ENCODE data around the gene TP53. TPM values are rescaled to one million over a fixed set of nuclear protein-coding genes. Genes with fewer than 3 reads are reported as not detected.

Gene TP53
- 9.6 TPM for total RNA-seq (ENCODE audit: insufficient read depth, low replicate concordance)

DNA sequence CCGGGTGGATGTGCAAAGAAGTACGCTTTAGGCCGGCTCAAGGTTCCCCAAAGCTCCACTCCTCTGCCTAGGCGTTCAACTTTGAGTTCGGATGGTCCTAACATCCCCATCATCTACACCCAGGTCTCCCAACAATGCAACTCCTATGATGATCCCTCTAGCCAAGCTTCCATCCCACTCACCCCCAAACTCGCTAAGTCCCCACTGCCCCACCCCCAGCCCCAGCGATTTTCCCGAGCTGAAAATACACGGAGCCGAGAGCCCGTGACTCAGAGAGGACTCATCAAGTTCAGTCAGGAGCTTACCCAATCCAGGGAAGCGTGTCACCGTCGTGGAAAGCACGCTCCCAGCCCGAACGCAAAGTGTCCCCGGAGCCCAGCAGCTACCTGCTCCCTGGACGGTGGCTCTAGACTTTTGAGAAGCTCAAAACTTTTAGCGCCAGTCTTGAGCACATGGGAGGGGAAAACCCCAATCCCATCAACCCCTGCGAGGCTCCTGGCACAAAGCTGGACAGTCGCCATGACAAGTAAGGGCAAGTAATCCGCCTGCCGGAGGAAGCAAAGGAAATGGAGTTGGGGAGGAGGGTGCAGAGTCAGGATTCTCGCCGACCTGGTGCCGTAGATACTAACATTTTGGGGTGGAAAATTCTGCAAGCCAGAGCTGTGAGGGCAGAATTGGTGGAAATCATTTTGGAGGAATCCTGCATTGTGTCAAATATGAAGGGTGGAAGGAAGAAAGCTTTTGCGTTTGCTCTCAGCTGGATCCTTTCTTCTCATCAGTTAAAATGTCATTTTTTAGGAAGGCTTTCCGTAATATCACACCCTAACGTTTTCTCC lies at the start of gene TP53:
Gene TP53, minus strand, starts transcription at position 419 of the 836 bp plus-strand sequence. CDS start 10,896 bp downstream, outside the sequence.
- peak; percentile 97 for DNase-seq (ENCODE audit: low spot score)

DNA sequence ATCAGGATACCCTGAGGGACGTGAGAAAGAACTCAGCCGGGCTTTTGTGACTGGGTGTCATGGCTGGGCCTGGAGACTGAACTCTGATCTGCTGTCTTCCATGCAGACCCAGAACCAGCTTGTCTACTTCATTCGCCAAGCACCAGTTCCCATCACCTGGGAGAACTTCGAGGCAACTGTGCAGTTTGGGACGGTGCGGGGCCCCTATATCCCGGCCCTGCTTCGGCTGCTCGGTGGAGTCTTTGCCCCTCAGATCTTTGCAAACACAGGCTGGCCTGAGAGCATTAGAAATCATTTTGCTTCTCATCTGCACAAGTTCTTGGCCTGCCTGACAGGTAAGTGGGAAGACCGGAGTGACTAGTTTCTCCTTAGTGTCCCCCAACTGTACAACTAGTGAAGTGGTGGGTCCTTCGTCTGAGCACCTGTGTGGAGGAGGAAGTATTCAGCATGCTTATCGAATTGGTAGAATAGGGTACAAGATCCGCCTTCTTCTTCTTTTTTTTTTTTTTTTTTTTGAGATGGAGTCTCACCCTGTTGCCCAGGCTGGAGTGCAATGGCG lies 45.8 kb upstream of the TP53 start:
- DNase-seq (ENCODE audit: low spot score), result peak; percentile 29

GRCh38 chr17:7729816-7730215 lies 42.5 kb upstream of the TP53 start:
- DNase-seq (ENCODE audit: low spot score), result no peak

GRCh38 chr17:7727886-7728285 lies 40.6 kb upstream of the TP53 start:
- DNase-seq (ENCODE audit: low spot score), result no peak

- no peak for DNase-seq (ENCODE audit: low spot score)
Measured at GRCh38 chr17:7721612-7722011, 34.3 kb upstream of the TP53 start.

- no peak for DNase-seq (ENCODE audit: low spot score)
Measured at GRCh38 chr17:7720125-7720524, 32.8 kb upstream of the TP53 start.

GRCh38 chr17:7719661-7720060 lies 32.4 kb upstream of the TP53 start:
- no peak for DNase-seq (ENCODE audit: low spot score)

DNA sequence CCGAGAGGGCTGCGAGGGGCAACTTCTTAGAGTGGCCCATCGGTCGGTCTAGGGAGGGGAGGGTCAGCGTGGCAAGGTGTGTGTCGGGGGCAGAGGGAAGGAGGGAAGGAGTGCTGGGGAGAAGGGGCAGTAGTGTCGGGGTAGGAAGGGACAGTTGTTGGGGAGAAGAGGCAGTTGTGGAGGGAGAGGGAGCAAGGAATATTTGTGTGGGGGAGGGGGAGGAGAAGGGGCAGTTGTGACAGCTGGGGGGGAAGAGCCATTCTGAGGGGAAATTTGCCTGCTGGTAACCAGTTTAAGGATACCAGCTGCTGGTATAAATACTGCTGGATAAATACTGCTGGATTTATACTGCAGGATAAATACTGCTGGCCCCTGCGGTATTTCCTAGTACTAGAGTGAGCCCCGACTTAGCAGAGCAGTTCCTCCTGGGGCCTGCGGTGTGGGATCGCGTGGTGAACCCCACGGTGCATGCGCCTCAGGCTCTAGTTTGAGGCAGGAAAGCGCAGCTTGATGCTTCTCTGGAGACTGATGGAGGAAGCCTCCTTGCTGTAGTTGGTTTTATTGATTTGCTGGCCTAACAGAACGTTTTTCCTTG lies 30.6 kb upstream of the TP53 start:
- DNase-seq (ENCODE audit: low spot score), result peak; percentile 33

GRCh38 chr17:7716901-7717755 lies 29.8 kb upstream of the TP53 start, which contains the start of gene DNAH2:
TSS of gene DNAH2 (plus strand) at chr17:7717744. CDS start at chr17:7719735, 1,991 bp downstream.
- peak; percentile 96 for DNase-seq (ENCODE audit: low spot score)

GRCh38 chr17:7715936-7716886 lies 28.9 kb upstream of the TP53 start:
- DNase-seq (ENCODE audit: low spot score), result no peak

GRCh38 chr17:7714721-7715594 lies 27.7 kb upstream of the TP53 start:
- no peak for DNase-seq (ENCODE audit: low spot score)

DNA sequence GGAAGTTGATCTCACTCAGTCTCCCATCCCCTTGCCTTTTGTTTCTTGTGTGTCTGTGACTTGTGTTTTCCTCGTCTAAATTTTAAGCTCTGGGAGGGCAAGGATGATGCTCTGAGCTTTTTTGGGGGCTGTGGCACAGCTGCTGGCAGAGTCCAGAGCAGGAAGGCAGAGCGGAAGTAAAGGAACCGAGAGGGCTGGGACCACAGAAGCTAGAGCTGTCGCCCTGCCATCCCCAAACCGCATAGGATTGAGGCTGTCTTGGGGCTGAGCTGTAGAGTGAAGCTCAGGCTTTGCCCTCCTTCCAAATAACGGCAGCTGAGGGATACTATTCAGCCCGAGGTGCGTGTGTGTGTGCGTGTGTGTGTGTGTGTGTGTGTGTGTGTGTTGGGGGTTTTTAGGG lies 26.5 kb upstream of the TP53 start:
- no peak for DNase-seq (ENCODE audit: low spot score)

DNA sequence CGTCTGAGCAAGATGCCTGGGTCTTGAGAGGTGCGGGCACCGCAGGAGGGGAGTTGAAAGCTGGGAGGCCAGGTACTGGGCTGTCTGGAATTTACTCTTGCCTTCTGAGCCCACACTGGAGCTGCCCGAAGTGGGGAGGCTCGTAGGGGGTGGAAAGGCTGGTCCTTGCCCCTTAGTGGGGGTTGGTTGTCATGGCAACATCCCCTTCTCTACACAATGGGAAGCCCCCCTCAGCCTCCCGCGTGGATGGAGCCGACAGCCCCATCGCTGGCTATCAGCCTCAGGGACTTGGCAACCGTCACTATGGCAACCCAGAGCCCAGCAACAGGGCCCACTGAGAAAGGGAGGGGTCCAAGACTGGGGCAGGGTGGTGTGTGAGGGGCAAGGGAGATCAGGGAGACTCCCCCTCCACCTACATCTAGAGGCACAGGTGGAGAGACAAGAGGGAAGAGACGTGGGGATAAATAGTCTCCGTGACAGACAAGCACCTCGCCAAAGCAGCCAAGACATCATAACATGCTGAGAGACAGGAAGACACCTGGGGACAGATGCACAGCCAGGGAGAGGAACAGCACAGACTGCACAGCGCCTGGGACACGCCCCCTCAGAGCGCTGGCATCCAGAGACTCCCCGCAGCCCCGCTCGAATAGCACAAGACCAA lies 25.0 kb upstream of the TP53 start:
- DNase-seq (ENCODE audit: low spot score), result no peak

DNA sequence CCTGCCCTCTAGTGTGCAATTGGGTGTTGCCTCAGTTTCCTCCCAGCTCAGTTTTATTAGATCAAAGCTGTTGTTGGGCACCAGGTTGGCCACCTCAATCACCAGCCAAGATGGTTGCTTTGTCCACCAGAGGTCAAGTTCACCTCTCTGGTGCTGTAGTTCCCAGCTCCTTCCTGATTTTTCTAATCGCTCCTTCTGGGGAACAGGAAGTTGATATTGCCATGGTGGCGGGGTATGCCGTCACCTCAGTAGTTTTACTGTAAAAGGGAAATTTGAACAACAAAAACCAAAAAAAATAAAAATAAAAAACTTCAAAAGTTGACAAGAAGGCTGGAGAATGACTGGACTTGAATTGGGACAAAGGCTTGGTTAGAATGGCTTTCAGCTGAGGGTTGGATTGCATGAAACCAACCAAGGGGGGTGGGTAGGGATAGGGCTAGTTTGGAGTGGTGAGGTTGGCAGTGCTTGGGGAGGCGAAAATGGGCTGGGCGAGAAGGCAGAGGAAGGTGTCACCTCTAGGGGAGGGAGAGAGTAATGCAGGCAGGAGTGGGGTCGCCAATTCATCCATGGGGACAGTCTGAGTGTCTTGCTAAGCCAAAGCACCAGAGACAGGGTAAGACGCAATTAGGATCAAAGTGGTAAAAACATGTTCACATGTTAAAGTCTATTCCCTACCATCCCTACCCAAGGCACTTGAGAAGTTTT lies 23.9 kb upstream of the TP53 start:
- DNase-seq (ENCODE audit: low spot score), result no peak

- no peak for DNase-seq (ENCODE audit: low spot score)
Measured at GRCh38 chr17:7710301-7710700, 23.0 kb upstream of the TP53 start.

DNA sequence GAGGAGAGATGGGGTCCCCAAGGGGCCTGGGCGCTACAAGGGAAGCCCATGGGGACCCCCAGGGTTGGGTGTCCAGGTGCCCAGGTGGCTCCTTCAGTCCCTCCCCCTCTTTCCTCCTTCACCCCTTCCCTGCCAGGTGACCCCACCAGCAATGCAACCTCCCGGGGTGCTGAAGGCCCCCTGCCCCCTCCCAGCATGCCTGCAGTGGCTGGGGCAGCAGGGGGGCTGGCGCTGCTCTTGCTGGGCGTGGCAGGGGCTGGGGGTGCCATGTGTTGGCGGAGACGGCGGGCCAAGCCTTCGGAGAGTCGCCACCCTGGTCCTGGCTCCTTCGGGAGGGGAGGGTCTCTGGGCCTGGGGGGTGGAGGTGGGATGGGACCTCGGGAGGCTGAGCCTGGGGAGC lies 21.7 kb upstream of the TP53 start:
- DNase-seq (ENCODE audit: low spot score), result no peak

- no peak for DNase-seq (ENCODE audit: low spot score)
Measured at GRCh38 chr17:7707858-7708750, 20.8 kb upstream of the TP53 start.

Measured in umbilical cord (tissue), 2 donors.